Globus pallidus (tissue), 1 donor: ENCODE measurements around the gene SPOP.
"Not testable (repeated sequence)": the region's sequence is repeated elsewhere in the genome, so short reads cannot be mapped to it uniquely, and the experiment has no call there.

Experiments
- DNase-seq: peaks from one replicate; pipeline ENCODE4 v3.0.0-alpha.2; 2015; ENCODE audit warnings: low spot score

SPOP gene

DNA sequence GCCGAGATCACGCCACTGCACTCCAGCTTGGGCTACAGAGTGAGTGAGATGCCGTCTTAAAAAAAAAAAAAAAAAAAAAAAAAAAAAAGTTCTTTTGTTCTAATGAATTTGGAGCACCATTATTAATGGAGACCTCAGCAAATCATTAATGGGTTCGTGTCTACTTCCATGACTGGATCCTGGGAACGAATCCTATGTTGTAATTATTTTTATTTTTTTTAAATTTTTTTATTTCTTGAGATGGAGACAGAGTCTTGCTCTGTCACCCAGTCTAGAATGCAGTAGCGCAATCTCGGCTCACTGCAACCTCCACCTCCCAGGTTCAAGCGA, 30.7 kb downstream of the SPOP start:
- DNase-seq: no peak

- no peak for DNase-seq
Measured at GRCh38 chr17:49646391-49647255, 31.3 kb downstream of the SPOP start.

DNA sequence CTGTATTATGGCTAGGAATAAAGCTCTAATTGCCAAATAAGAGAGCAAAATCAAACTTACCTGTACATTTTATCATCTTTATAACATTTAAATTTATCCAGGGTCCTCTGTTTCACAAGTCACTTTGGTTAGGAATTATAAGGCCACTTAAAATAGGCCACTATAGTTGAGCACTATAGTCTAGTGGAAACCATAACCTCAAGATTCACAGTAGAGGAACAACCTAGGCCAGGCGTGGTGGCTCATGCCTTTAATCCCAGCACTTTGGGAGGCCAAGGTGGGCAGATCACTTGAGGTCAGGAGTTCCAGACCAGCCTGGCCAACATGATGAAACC, 31.9 kb downstream of the SPOP start:
- not testable (repeated sequence) for DNase-seq

- DNase-seq: no peak
Measured at GRCh38 chr17:49645654-49646053, 32.2 kb downstream of the SPOP start.

- no peak for DNase-seq
Measured at GRCh38 chr17:49640556-49640955, 37.3 kb downstream of the SPOP start.

- no peak for DNase-seq
Measured at GRCh38 chr17:49638818-49639217, 39.1 kb downstream of the SPOP start.

- DNase-seq: no peak
Measured at GRCh38 chr17:49637739-49638138, 40.2 kb downstream of the SPOP start.

- no peak for DNase-seq
Measured at GRCh38 chr17:49637050-49637449, 40.8 kb downstream of the SPOP start.

DNA sequence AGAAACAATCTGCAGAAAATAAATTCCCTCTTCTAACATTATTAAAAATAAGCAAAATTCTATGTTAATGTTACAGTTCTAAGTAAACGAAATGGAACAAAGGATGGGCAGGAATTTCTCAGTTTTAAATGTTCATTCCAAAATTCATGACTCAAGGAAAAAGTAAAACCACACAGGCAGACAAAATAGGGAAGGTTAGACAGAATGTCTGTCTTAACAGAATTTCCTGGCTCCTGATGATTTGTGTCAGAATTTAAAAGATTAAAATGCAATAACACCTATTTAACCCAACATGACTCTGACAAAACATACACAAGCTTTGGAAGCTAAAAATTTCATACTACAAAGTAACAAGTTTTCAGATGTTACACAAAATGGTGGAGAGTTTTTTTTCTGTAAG, 42.8 kb downstream of the SPOP start:
- DNase-seq: no peak

DNA sequence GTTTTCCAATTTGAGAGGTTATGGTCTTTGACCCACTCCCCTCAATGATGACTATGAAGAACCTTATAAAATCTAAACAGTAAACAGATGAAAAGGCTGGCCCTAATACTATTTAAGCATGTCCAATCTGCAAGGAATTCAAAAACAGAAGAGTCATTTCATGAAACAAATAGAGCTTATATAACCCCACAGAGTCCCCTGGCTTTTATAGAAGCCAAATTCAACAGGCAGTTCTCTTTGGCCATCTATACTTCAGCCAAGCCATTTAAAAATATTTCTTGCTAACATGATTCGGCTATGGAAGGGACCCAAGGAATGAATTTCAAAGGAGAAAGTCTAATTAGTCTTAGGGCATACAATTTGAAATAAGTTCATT, 43.4 kb downstream of the SPOP start:
- peak; percentile 32 for DNase-seq

DNA sequence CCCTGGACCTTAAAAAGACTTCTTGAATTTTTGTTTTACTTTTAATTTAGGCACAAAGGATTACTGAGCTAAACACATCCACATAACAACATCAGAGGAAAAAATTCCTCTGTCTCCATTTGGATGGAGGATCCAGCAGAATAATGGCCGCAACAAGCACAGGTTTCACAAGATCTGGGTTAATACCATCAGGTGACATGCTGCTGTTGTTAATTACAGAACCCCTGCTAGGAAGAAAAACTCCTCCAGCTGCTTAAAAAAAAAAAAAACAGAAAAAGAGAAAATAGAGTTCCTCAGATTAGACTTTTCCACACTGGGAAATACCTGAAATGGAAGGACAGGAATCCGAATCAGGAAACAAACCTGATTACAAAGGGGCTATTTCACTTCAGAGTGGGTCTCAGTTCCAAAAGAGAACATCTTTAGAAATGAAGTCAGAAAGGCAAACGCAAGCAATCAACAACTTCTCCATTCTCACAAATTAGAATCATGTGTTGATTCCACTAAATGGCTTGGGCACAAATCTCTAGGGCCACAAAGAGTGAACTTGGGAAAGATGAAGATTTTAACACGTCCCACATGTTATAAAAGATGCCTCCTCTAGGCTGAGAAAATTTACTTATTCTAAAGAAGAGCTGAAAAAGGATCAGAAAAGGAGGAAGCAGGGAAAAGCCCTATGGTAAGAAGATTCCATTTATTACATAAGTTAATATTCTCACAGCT, 44.0 kb downstream of the SPOP start:
- DNase-seq: no peak

DNA sequence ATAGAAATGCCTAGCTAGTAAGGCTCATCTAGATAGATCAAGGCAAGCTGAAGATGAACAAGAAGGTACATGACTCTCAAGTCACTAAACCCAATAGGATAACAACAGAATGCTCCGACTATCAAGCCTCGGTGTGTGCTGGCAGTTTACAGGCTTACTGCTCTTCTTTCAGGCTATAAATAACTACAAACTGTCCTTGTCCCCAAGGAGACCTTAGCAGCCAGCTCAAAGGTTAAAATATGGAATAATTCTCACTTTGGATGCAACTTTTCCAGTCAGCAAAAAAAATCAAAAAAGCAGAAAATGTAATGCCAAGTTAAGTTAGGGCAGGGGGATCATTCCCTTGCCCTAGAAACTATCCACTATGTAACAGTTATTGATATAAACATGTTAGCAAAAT, 44.6 kb downstream of the SPOP start:
- no peak for DNase-seq

DNA sequence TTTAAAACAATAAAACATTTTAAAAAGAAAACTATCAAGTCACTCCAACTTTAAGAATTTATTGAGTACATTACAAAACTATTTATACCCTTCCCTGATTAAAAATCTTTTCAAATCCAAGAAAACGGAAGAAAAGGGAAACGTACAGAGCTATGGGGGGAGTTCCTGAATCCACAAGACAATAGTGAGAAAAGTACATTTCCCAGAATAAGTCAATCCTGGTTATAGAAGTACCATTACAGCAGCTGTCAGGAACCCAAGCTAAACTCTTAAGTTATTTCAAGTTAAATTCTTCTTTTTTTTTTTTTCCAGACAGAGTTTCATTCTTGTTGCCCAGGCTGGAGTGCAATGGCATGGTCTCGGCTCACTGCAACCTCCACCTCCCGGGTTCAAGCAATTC, 45.7 kb downstream of the SPOP start:
- DNase-seq: no peak

DNA sequence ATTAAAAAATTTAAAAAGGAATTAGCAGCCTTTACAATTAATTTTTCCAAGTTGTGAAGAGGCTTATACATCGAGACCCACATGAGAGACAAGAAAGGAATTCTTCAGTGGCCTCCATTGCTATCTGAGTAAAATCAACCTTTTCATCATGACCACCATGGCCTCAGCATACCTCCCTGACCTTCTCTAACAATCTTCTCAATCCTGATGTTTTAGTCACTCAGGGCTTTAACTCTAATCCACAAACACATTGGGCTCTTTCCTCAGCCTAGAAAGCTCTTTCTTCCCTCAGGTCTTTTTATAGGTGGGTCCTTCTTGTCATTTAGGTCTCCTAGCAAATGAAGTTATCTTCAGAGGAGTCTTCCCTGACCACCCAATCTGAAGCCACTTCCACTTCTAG, 46.4 kb downstream of the SPOP start:
- DNase-seq: no peak

GRCh38 chr17:49630113-49630900, 47.6 kb downstream of the SPOP start:
- DNase-seq: no peak

DNA sequence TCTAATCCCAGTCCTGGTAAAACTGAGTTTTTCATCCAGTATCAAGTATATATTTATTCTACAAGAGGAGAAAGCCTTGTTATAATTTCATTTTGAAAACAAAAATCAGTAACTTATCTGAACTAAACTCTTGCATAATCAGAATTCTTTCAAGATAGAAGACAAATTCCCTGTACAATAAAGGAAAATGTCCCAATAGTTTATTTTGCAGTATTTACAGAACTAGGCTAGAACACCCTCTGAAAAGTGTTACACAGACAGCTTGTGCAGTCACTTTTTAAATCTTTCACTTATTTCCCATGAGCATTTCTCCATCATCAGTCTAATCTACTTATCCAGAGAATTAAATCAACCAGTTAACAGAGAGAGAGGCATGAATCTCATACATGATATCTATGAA, 48.5 kb downstream of the SPOP start:
- DNase-seq: no peak

- DNase-seq: no peak
Measured at GRCh38 chr17:49624896-49625295, 53.0 kb downstream of the SPOP start.

DNA sequence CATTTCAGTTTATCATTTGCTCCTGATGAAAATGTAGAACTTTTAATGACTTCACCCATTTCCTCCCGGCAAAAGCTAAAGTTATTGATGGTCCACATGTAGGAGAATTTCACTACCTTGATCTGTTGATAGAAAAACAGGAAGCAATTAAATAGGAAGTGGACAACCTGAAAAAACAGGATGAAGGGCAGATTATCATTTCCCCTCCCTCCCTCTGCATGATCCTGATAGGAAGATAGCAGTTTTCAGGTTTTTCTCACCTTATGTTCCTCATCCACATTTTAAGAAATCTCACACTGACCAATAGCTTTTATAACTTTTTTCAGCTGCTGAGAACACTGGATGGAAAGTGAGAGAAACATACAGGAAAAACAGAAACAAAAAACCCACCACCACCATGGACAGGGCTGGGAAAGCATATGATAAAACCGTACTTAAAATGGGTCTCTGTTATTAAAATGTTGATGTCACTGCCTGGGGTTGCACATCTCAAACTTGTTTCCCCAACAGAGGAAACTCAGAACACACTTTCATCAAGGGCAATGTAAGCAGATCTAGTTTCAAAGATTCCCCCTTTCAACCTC, 55.9 kb downstream of the SPOP start:
- DNase-seq: no peak

DNA sequence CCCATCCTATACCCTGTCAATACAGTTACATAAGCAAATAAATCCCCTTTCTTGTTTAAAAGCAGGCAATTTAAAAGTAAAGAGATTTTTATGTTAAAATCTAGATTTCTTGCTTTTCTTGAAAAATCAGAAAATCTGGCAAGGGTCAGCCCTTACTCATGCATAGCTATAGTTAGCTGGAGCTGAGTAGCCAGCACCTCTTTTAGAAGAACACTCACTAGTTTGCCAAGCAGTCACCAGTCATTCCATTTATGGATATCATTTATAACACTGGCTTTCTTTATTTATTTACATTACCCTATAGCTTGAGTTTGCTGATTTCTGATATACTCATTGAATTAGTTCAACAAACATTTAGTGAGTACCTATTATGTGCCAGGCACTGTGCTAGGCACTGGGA, 56.5 kb downstream of the SPOP start:
- no peak for DNase-seq

GRCh38 chr17:49618028-49618611, 59.8 kb downstream of the SPOP start:
- no peak for DNase-seq

GRCh38 chr17:49616601-49617131, 61.2 kb downstream of the SPOP start:
- no peak for DNase-seq

- no peak for DNase-seq
Measured at GRCh38 chr17:49616086-49616485, 61.8 kb downstream of the SPOP start.
